ENCODE measurements around the gene ZBTB39. TPM values are rescaled to one million over a fixed set of nuclear protein-coding genes. Genes with fewer than 3 reads are reported as not detected.

The ZBTB39 gene
- total RNA-seq, 1 experiment from 2014 or later: 5.2 TPM

GRCh38 chr12:57051011-57051410, 44.7 kb upstream of the ZBTB39 start:
- H3K4me1 Mint-ChIP-seq (ENCODE audit: insufficient read depth, unreplicated experiment): no peaks in the 10 kb centered on the region
- no peaks in the 10 kb centered on the region for H3K36me3 Mint-ChIP-seq (ENCODE audit: insufficient read depth, unreplicated experiment)

GRCh38 chr12:57049890-57050289, 43.5 kb upstream of the ZBTB39 start, which contains the start of gene MYO1A:
MYO1A (minus strand) TSS chr12:57050129; CDS start chr12:57048323, 1,806 bp downstream.
- H3K36me3 Mint-ChIP-seq (ENCODE audit: insufficient read depth, unreplicated experiment): no peaks in the 10 kb centered on the region
- H3K27ac Mint-ChIP-seq (ENCODE audit: low read depth, unreplicated experiment): no peak within 1 kb of the TSS
- ChIA-PET CTCF (interaction anchor here (2.4 to 6.9 kb wide), 2 partner anchors 11 to 43 kb away, joined by 10 to 82 read pairs; partner anchors contain the start of gene ZBTB39), POLR2A (interaction anchor here (1.0 kb wide), 1 partner anchor 19 kb away, joined by 3 read pairs; no protein-coding TSS in a partner anchor)
- no peaks in the 10 kb centered on the region for H3K4me1 Mint-ChIP-seq (ENCODE audit: insufficient read depth, unreplicated experiment)
- H3K4me3 Mint-ChIP-seq (ENCODE audit: unreplicated experiment): no peak within 1 kb of the TSS
- H3K9me3 Mint-ChIP-seq (ENCODE audit: unreplicated experiment): no peaks in the 10 kb centered on the region
- peak; percentile 28 for DNase-seq (ENCODE audit: unreplicated experiment)
- no TSS peak for BruUV-seq (replicated peaks)
- H3K27me3 Mint-ChIP-seq (ENCODE audit: insufficient read depth, unreplicated experiment): peaks cover 27% of the 10 kb centered on the region
- TF ChIP-seq, protein P1, sequence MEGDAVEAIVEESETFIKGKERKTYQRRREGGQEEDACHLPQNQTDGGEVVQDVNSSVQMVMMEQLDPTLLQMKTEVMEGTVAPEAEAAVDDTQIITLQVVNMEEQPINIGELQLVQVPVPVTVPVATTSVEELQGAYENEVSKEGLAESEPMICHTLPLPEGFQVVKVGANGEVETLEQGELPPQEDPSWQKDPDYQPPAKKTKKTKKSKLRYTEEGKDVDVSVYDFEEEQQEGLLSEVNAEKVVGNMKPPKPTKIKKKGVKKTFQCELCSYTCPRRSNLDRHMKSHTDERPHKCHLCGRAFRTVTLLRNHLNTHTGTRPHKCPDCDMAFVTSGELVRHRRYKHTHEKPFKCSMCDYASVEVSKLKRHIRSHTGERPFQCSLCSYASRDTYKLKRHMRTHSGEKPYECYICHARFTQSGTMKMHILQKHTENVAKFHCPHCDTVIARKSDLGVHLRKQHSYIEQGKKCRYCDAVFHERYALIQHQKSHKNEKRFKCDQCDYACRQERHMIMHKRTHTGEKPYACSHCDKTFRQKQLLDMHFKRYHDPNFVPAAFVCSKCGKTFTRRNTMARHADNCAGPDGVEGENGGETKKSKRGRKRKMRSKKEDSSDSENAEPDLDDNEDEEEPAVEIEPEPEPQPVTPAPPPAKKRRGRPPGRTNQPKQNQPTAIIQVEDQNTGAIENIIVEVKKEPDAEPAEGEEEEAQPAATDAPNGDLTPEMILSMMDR (IDR thresholded peaks at IDR 0.05; ENCODE audit: unreplicated experiment): no peak
- intact Hi-C loops (cut with micrococcal nuclease): no loop called here

More at GRCh38 chr12:57051011-57051410, 44.7 kb upstream of the ZBTB39 start:
- no TSS peak for BruUV-seq (replicated peaks)
- no peak overlapping the region for H3K27ac Mint-ChIP-seq (ENCODE audit: low read depth, unreplicated experiment)
- DNase-seq (ENCODE audit: unreplicated experiment): no peak
- ChIA-PET CTCF (interaction anchor here (0.6 to 6.9 kb wide), 4 partner anchors 10 to 235 kb away, joined by 3 to 82 read pairs (median 6); partner anchors contain the start of gene ZBTB39), POLR2A (interaction anchor here (0.5 to 1.0 kb wide), 2 partner anchors 14 to 24 kb away, joined by 3 read pairs; no protein-coding TSS in a partner anchor)
- TF ChIP-seq, protein P1 (IDR thresholded peaks at IDR 0.05; ENCODE audit: unreplicated experiment): no peak
- no peak overlapping the region for H3K4me3 Mint-ChIP-seq (ENCODE audit: unreplicated experiment)
- intact Hi-C loops (cut with micrococcal nuclease): no loop called here
- H3K9me3 Mint-ChIP-seq (ENCODE audit: unreplicated experiment): no peaks in the 10 kb centered on the region
- H3K27me3 Mint-ChIP-seq (ENCODE audit: insufficient read depth, unreplicated experiment): peaks cover 16% of the 10 kb centered on the region

GRCh38 chr12:57049119-57049446, 42.7 kb upstream of the ZBTB39 start:
- H3K9me3 Mint-ChIP-seq (ENCODE audit: unreplicated experiment): no peaks in the 10 kb centered on the region
- H3K27ac Mint-ChIP-seq (ENCODE audit: low read depth, unreplicated experiment): no peak overlapping the region
- H3K27me3 Mint-ChIP-seq (ENCODE audit: insufficient read depth, unreplicated experiment): peaks cover 28% of the 10 kb centered on the region
- no peaks in the 10 kb centered on the region for H3K36me3 Mint-ChIP-seq (ENCODE audit: insufficient read depth, unreplicated experiment)
- no TSS peak for BruUV-seq (replicated peaks)
- TF ChIP-seq, protein P1 (IDR thresholded peaks at IDR 0.05; ENCODE audit: unreplicated experiment): no peak
- H3K4me1 Mint-ChIP-seq (ENCODE audit: insufficient read depth, unreplicated experiment): no peaks in the 10 kb centered on the region
- no peak overlapping the region for H3K4me3 Mint-ChIP-seq (ENCODE audit: unreplicated experiment)
- POLR2A ChIA-PET: no interaction called here
- DNase-seq (ENCODE audit: unreplicated experiment): no peak
- intact Hi-C loops (cut with micrococcal nuclease): no loop called here
- CTCF ChIA-PET: interaction anchor here (0.6 to 6.9 kb wide), 4 partner anchors 12 to 414 kb away, joined by 4 to 82 read pairs (median 6); partner anchors contain the start of gene ZBTB39

GRCh38 chr12:57048423-57049118, 42.2 kb upstream of the ZBTB39 start:
- H3K27me3 Mint-ChIP-seq (ENCODE audit: insufficient read depth, unreplicated experiment): peaks cover 28% of the 10 kb centered on the region
- H3K4me1 Mint-ChIP-seq (ENCODE audit: insufficient read depth, unreplicated experiment): no peaks in the 10 kb centered on the region
- BruUV-seq (replicated peaks): no TSS peak
- H3K9me3 Mint-ChIP-seq (ENCODE audit: unreplicated experiment): no peaks in the 10 kb centered on the region
- no peak for DNase-seq (ENCODE audit: unreplicated experiment)
- H3K27ac Mint-ChIP-seq (ENCODE audit: low read depth, unreplicated experiment): no peak overlapping the region
- no peaks in the 10 kb centered on the region for H3K36me3 Mint-ChIP-seq (ENCODE audit: insufficient read depth, unreplicated experiment)
- no peak overlapping the region for H3K4me3 Mint-ChIP-seq (ENCODE audit: unreplicated experiment)
- CTCF ChIA-PET: interaction anchor here (0.7 to 6.9 kb wide), 7 partner anchors 12 to 64 kb away, joined by 3 to 82 read pairs (median 4); partner anchors contain the start of gene ZBTB39
- intact Hi-C loops (cut with micrococcal nuclease): no loop called here
- POLR2A ChIA-PET: interaction anchor here (0.8 kb wide), 1 partner anchor 17 kb away, joined by 3 read pairs; no protein-coding TSS in a partner anchor
- TF ChIP-seq, protein P1 (IDR thresholded peaks at IDR 0.05; ENCODE audit: unreplicated experiment): no peak

Data from MCF 10A (cell line).